ENCODE data around the gene CAMTA1.

- TF ChIP-seq, protein P1, sequence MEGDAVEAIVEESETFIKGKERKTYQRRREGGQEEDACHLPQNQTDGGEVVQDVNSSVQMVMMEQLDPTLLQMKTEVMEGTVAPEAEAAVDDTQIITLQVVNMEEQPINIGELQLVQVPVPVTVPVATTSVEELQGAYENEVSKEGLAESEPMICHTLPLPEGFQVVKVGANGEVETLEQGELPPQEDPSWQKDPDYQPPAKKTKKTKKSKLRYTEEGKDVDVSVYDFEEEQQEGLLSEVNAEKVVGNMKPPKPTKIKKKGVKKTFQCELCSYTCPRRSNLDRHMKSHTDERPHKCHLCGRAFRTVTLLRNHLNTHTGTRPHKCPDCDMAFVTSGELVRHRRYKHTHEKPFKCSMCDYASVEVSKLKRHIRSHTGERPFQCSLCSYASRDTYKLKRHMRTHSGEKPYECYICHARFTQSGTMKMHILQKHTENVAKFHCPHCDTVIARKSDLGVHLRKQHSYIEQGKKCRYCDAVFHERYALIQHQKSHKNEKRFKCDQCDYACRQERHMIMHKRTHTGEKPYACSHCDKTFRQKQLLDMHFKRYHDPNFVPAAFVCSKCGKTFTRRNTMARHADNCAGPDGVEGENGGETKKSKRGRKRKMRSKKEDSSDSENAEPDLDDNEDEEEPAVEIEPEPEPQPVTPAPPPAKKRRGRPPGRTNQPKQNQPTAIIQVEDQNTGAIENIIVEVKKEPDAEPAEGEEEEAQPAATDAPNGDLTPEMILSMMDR (IDR thresholded peaks at IDR 0.05; ENCODE audit: borderline replicate concordance, extremely low read depth, low read length, poor library complexity, severe bottlenecking), result no peak
- TF ChIP-seq EZH2 (IDR thresholded peaks at IDR 0.05; ENCODE audit: borderline replicate concordance, low read depth, low read length, severe bottlenecking), result no peak
Measured at GRCh38 chr1:7482772-7483495, 697.7 kb downstream of the CAMTA1 start.

Measured in DND-41 (cell line).